ENCODE measurements around the gene FNBP1. TPM values are rescaled to one million over a fixed set of nuclear protein-coding genes. Genes with fewer than 3 reads are reported as not detected.

FNBP1 gene
- total RNA-seq, 1 donor from 2014 or later: 63.5 TPM

GRCh38 chr9:129901993-129902739, 140.8 kb downstream of the FNBP1 start:
- Mint-ChIP-seq H3K27ac (ENCODE audit: unreplicated experiment) (no peak overlapping the region), H3K4me1 (ENCODE audit: low read depth, unreplicated experiment) (no peaks in the 10 kb centered on the region), H3K9me3 (ENCODE audit: unreplicated experiment) (no peaks in the 10 kb centered on the region), H3K27me3 (ENCODE audit: low read depth, unreplicated experiment) (no peaks in the 10 kb centered on the region), H3K4me3 (ENCODE audit: unreplicated experiment) (no peak overlapping the region), H3K36me3 (ENCODE audit: low read depth, unreplicated experiment) (peaks cover 36% of the 10 kb centered on the region)
- Histone ChIP-seq H3K4me1 (ENCODE audit: insufficient read depth, low read length) (no peaks in the 10 kb centered on the region), H2AFZ (ENCODE audit: low read depth, low read length) (no peak overlapping the region), H3K9me3 (ENCODE audit: insufficient read depth, low read depth, low read length) (no peaks in the 10 kb centered on the region), H3K9ac (ENCODE audit: low read length) (no peak overlapping the region), H3K4me2 (ENCODE audit: low read length) (no peak overlapping the region), H4K20me1 (ENCODE audit: insufficient read depth, low read length) (no peaks in the 10 kb centered on the region), H3K4me3 (ENCODE audit: insufficient read depth, low read depth, low read length) (no peak overlapping the region), H3K27me3 (ENCODE audit: insufficient read depth, low read length) (no peaks in the 10 kb centered on the region), H3K79me2 (ENCODE audit: insufficient read depth, low read length) (no peaks in the 10 kb centered on the region), H3K27ac (ENCODE audit: low read depth, low read length) (no peak overlapping the region), H3K36me3 (ENCODE audit: insufficient read depth, low read length) (peaks cover 3% of the 10 kb centered on the region)
- TF ChIP-seq CTCF (IDR thresholded peaks at IDR 0.05; ENCODE audit: insufficient read depth, low read depth, low read length) (no peak), EZH2 (IDR thresholded peaks at IDR 0.05; ENCODE audit: insufficient read depth, low read length) (no peak)
- FAIRE-seq (no peak), DNase-seq (ENCODE audit: low read depth) (no peak)

GRCh38 chr9:129900263-129901027, 142.5 kb downstream of the FNBP1 start:
- Histone ChIP-seq H3K79me2 (ENCODE audit: insufficient read depth, low read length) (no peaks in the 10 kb centered on the region), H3K9ac (ENCODE audit: low read length) (no peak overlapping the region), H2AFZ (ENCODE audit: low read depth, low read length) (no peak overlapping the region), H3K36me3 (ENCODE audit: insufficient read depth, low read length) (peaks cover 3% of the 10 kb centered on the region), H3K27me3 (ENCODE audit: insufficient read depth, low read length) (no peaks in the 10 kb centered on the region), H3K27ac (ENCODE audit: low read depth, low read length) (no peak overlapping the region), H3K4me2 (ENCODE audit: low read length) (no peak overlapping the region), H3K9me3 (ENCODE audit: insufficient read depth, low read depth, low read length) (no peaks in the 10 kb centered on the region), H3K4me1 (ENCODE audit: insufficient read depth, low read length) (no peaks in the 10 kb centered on the region), H3K4me3 (ENCODE audit: insufficient read depth, low read depth, low read length) (no peak overlapping the region), H4K20me1 (ENCODE audit: insufficient read depth, low read length) (no peaks in the 10 kb centered on the region)
- no peak for TF ChIP-seq EZH2 (IDR thresholded peaks at IDR 0.05; ENCODE audit: insufficient read depth, low read length)
- TF ChIP-seq CTCF (IDR thresholded peaks at IDR 0.05; ENCODE audit: insufficient read depth, low read depth, low read length): no peak
- Mint-ChIP-seq H3K9me3 (ENCODE audit: unreplicated experiment) (peaks cover 3% of the 10 kb centered on the region), H3K4me1 (ENCODE audit: low read depth, unreplicated experiment) (no peaks in the 10 kb centered on the region), H3K36me3 (ENCODE audit: low read depth, unreplicated experiment) (peaks cover 37% of the 10 kb centered on the region), H3K4me3 (ENCODE audit: unreplicated experiment) (no peak overlapping the region), H3K27ac (ENCODE audit: unreplicated experiment) (no peak overlapping the region), H3K27me3 (ENCODE audit: low read depth, unreplicated experiment) (no peaks in the 10 kb centered on the region)
- no peak for DNase-seq (ENCODE audit: low read depth)
- FAIRE-seq: no peak
